H1 (cell line): ENCODE measurements around the gene TPSAB1. TPM values are rescaled to one million over a fixed set of nuclear protein-coding genes. Genes with fewer than 3 reads are reported as not detected.

Experiments used
- CTCF ChIA-PET: fragments of 300-600 bp; sonication (Branson Sonifier 250); formaldehyde crosslinking; loops from one replicate; lab custom pipeline; 2021; ENCODE audit not compliant: partially characterized antibody; lab: Charles Lee
- POLR2A ChIA-PET: fragments of 300-600 bp; sonication (Branson Sonifier 250); formaldehyde crosslinking; loops from one replicate; lab custom pipeline; 2021; ENCODE audit warnings: inconsistent platforms; ENCODE audit not compliant: partially characterized antibody; lab: Charles Lee
- DNase-seq, 2 experiments: peaks; one replicate each; pipeline versions ENCODE4 v3.0.0 to v3.0.0-alpha.2; 2010 to 2022; ENCODE audit warnings: low spot score in 2 of 2, low read depth in 1 of 2, mixed read lengths in 1 of 2
- FAIRE-seq: peaks from 2 replicates; lab custom pipeline; 2011; peaks lifted over from hg19 to GRCh38; lab: Jason Lieb, UNC
- H2AFZ ChIP-seq: 2 replicates; pipeline ENCODE4 v1.8.1; 2012; ENCODE audit warnings: low read length, inconsistent platforms
- H2AK5ac ChIP-seq: 2 replicates; pipeline ENCODE4 v1.6.1; 2013; ENCODE audit warnings: low read depth, low read length
- H2BK120ac ChIP-seq: replicated peaks from 2 replicates; pipeline ENCODE3; 2013; ENCODE audit warnings: low read depth, low read length, inconsistent platforms
- H2BK12ac ChIP-seq: 2 replicates; pipeline ENCODE4 v1.6.1; 2013; ENCODE audit warnings: low read depth, low read length
- H2BK15ac ChIP-seq: 2 replicates; pipeline ENCODE4 v1.6.1; 2013; ENCODE audit warnings: low read length
- H2BK20ac ChIP-seq: 2 replicates; pipeline ENCODE4 v1.6.1; 2013; ENCODE audit warnings: low read length
- H2BK5ac ChIP-seq: 2 replicates; pipeline ENCODE4 v1.6.1; 2013; ENCODE audit warnings: low read depth, low read length
- H3K14ac ChIP-seq: 2 replicates; pipeline ENCODE4 v1.6.1; 2013; ENCODE audit warnings: inconsistent platforms; ENCODE audit not compliant: insufficient read length
- H3K18ac ChIP-seq: 2 replicates; pipeline ENCODE4 v1.6.1; 2013; ENCODE audit warnings: low read length; ENCODE audit errors: extremely low read depth
- H3K23ac ChIP-seq: 2 replicates; pipeline ENCODE4 v1.6.1; 2013; ENCODE audit warnings: inconsistent platforms; ENCODE audit not compliant: insufficient read length
- H3K23me2 ChIP-seq: 2 replicates; pipeline ENCODE4 v1.6.1; 2013; ENCODE audit warnings: low read depth, low read length
- H3K27ac ChIP-seq: 2 replicates; pipeline ENCODE4 v1.6.1; 2011; ENCODE audit warnings: low read depth, low read length, inconsistent platforms
- H3K27me3 ChIP-seq, 4 experiments: replicated peaks in 1 of 4; 1 replicate in 1 of 4; 2 replicates in 3 of 4; pipeline versions ENCODE4 v1.6.1 to v1.8.1; 2011 to 2013; ENCODE audit warnings: low read length in 3 of 4, mild to moderate bottlenecking in 3 of 4, inconsistent platforms in 2 of 4, mixed read lengths in 2 of 4, moderate library complexity in 1 of 4; ENCODE audit not compliant: control insufficient read depth in 3 of 4, insufficient read depth in 3 of 4; ENCODE audit errors: extremely low read depth in 1 of 4
- H3K36me3 ChIP-seq, 4 experiments: 2 replicates each; pipeline versions ENCODE4 v1.6.1 to v1.8.1; 2011 to 2013; ENCODE audit warnings: mild to moderate bottlenecking in 4 of 4, low read length in 3 of 4, moderate library complexity in 2 of 4, control low read depth in 1 of 4, inconsistent platforms in 1 of 4; ENCODE audit not compliant: insufficient read depth in 4 of 4, control insufficient read depth in 2 of 4
- H3K4ac ChIP-seq: replicated peaks from 2 replicates; pipeline ENCODE3; 2013; ENCODE audit warnings: low read length, low read depth, mixed read lengths, inconsistent platforms; ENCODE audit not compliant: insufficient read length
- H3K4me1 ChIP-seq, 4 experiments: replicated peaks in 1 of 4; 1 replicate in 1 of 4; 2 replicates in 3 of 4; pipeline versions ENCODE4 v1.6.1 to v1.8.1; 2011 to 2013; ENCODE audit warnings: low read length in 3 of 4, inconsistent platforms in 2 of 4, mixed read lengths in 1 of 4; ENCODE audit not compliant: insufficient read depth in 4 of 4, control insufficient read depth in 3 of 4
- H3K4me2 ChIP-seq, 2 experiments: 2 replicates each; pipeline versions ENCODE4 v1.6.1 to v1.8.1; 2011 to 2013; ENCODE audit warnings: low read depth in 2 of 2, low read length in 2 of 2, control low read depth in 1 of 2, inconsistent platforms in 1 of 2, mild to moderate bottlenecking in 1 of 2; ENCODE audit not compliant: insufficient read depth in 1 of 2
- H3K4me3 ChIP-seq, 4 experiments: fragments of 200-600, 300-600 bp in 1 of 4; sonication (generic), shearing (Covaris generic), sonication (Bioruptor Twin) in 1 of 4; 2 replicates each; pipeline versions ENCODE4 v1.5.1 to v1.8.1; 2011 to 2016; ENCODE audit warnings: low read length in 4 of 4, low read depth in 3 of 4, control low read depth in 2 of 4, inconsistent platforms in 2 of 4, mild to moderate bottlenecking in 2 of 4, mixed read lengths in 1 of 4, moderate library complexity in 1 of 4; ENCODE audit not compliant: insufficient read depth in 2 of 4; ENCODE audit errors: extremely low read depth in 1 of 4
- H3K56ac ChIP-seq: replicated peaks from 2 replicates; pipeline ENCODE3; 2013; ENCODE audit warnings: low read depth, mild to moderate bottlenecking, mixed read lengths, low read length, inconsistent platforms; ENCODE audit not compliant: insufficient read length
- H3K79me1 ChIP-seq: 2 replicates; pipeline ENCODE4 v1.6.1; 2013; ENCODE audit warnings: low read depth, low read length, control low read depth
- H3K79me2 ChIP-seq, 2 experiments: 2 replicates each; pipeline versions ENCODE4 v1.6.1 to v1.8.1; 2012 to 2013; ENCODE audit warnings: low read length in 2 of 2, mild to moderate bottlenecking in 2 of 2, inconsistent platforms in 1 of 2; ENCODE audit not compliant: insufficient read depth in 2 of 2, control insufficient read depth in 1 of 2
- H3K9ac ChIP-seq, 4 experiments: replicated peaks in 1 of 4; 1 replicate in 1 of 4; 2 replicates in 3 of 4; pipeline versions ENCODE4 v1.6.1 to v1.8.1; 2011 to 2013; ENCODE audit warnings: low read depth in 3 of 4, low read length in 3 of 4, control low read depth in 2 of 4, mild to moderate bottlenecking in 2 of 4, moderate library complexity in 2 of 4, inconsistent platforms in 1 of 4; ENCODE audit errors: extremely low read depth in 1 of 4
- H3K9me3 ChIP-seq, 2 experiments: 2 replicates each; pipeline versions ENCODE4 v1.6.1 to v1.8.1; 2012 to 2013; ENCODE audit warnings: mild to moderate bottlenecking in 2 of 2, moderate library complexity in 2 of 2, control low read depth in 1 of 2, inconsistent platforms in 1 of 2, low read depth in 1 of 2, low read length in 1 of 2, mixed read lengths in 1 of 2; ENCODE audit not compliant: insufficient read depth in 2 of 2
- H4K20me1 ChIP-seq, 2 experiments: replicated peaks in 1 of 2; 2 replicates each; pipeline versions ENCODE3 to v1.8.1; 2011 to 2013; ENCODE audit warnings: inconsistent platforms in 2 of 2, low read length in 2 of 2, mild to moderate bottlenecking in 1 of 2; ENCODE audit not compliant: insufficient read depth in 2 of 2, control insufficient read depth in 1 of 2
- H4K5ac ChIP-seq: 2 replicates; pipeline ENCODE4 v1.6.1; 2013; ENCODE audit warnings: low read length, low read depth, mixed read lengths, inconsistent platforms; ENCODE audit not compliant: insufficient read length
- H4K8ac ChIP-seq: 2 replicates; pipeline ENCODE4 v1.8.0; 2013; ENCODE audit warnings: mild to moderate bottlenecking, moderate library complexity, low read length, inconsistent platforms; ENCODE audit not compliant: insufficient read depth; ENCODE audit errors: extremely low read depth
- H4K91ac ChIP-seq: replicated peaks from 2 replicates; pipeline ENCODE3; 2013; ENCODE audit warnings: low read length, mixed read lengths, inconsistent platforms; ENCODE audit not compliant: insufficient read length
- CEBPB ChIP-seq: IDR thresholded peaks from 2 replicates; pipeline ENCODE4 v1.6.1; 2012; ENCODE audit warnings: low read depth, low read length
- KDM4A ChIP-seq: IDR thresholded peaks from one replicate; pipeline ENCODE4 v1.7.1; 2012; ENCODE audit warnings: low read depth, mild to moderate bottlenecking, moderate library complexity, low read length, inconsistent platforms; ENCODE audit not compliant: severe bottlenecking
- NANOG ChIP-seq: IDR thresholded peaks from 2 replicates; pipeline ENCODE4 v1.6.1; 2011; ENCODE audit warnings: low read length, low read depth, mild to moderate bottlenecking, inconsistent platforms; ENCODE audit not compliant: insufficient read depth, poor library complexity, severe bottlenecking
- WGBS, 2 experiments: shearing (Covaris generic) in 1 of 2; methylation state at CpG; one replicate each; pipeline versions ENCODE4 v1.1.6 to v1.1.7; 2013 to 2015; ENCODE audit warnings: low lambda C conversion rate in 2 of 2, mixed read lengths in 2 of 2, inconsistent platforms in 1 of 2, low coverage in 1 of 2, missing lambda C conversion rate in 1 of 2; ENCODE audit not compliant: insufficient replicate concordance in 2 of 2, insufficient coverage in 1 of 2, insufficient read length in 1 of 2; ENCODE audit errors: extremely low coverage in 1 of 2, missing lambda C conversion rate in 1 of 2; 5-methylcytosine and 5-hydroxymethylcytosine counted together
- polyA plus RNA-seq, 7 experiments: library from polyadenylated mRNA; depleted of rRNA in 3 of 7; stranded (reverse) in 5 of 7; unstranded in 2 of 7; fragments of >200 nt in 5 of 7; fragments of 200-250 nt in 2 of 7; gene quantifications; 1 replicate in 5 of 7; 2 replicates in 1 of 7; 4 replicates in 1 of 7; pipeline versions ENCODE4 v1.2.1 to v1.2.3, GENCODE V29; 2011 to 2013; ENCODE audit warnings: missing spikeins in 2 of 7, mixed read lengths in 2 of 7
- total RNA-seq: library from RNA; stranded (reverse); fragmentation: NEBNext Ultra II Directional; extraction: Animal tissue kit (Norgen Biotek cat#: 25700); gene quantifications from 2 replicates; pipeline ENCODE4 v1.2.1, GENCODE V29; 2021

Gene TPSAB1
- total and polyA plus RNA-seq, 2 of the 8 experiments (the other 6 are each of a cell fraction or from before 2014, with no cell fraction given) = 0.09 TPM; not detected in 1

DNA sequence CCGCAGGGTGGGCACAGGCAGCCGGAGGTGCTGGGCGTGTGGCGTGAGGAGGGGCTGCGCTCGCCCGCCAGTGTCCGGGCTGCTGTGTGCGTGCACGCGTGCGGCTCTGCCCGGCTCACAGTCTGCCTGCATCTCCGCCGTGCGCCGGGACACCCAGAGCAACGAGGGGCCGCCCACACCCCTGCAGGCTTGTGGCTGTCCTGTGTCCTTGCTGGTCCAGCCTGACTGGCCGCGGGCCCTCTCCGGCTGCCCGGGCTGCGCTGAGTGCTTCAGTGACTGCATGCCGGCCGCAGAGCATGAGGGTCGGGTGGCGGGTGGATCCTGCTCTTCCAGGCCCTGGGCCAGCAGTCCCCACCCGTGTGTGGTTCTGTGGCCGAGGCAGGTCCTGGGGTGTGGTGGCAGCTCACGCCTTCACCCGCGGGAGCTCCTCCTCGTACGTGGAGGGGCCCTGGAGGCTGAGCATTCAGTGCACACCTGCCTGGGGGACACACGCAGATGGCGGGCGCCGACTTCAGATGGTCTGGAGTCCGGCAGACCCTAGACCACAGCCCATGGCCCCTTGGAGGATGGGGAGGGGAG lies 27.8 kb upstream of the TPSAB1 start:
- no peak overlapping the region for H3K18ac ChIP-seq

More for the DNA sequence above, 27.8 kb upstream of the TPSAB1 start:
- H3K23me2 ChIP-seq = no peaks in the 10 kb centered on the region
- 95% methylated on average over 24 of the region's 40 CpGs; no CpG with 5 or more reads in 1 of the 2 experiments for WGBS, 2 experiments
- H2BK12ac ChIP-seq = no peak overlapping the region
- no peak overlapping the region for H3K56ac ChIP-seq
- no peaks in the 10 kb centered on the region for H3K27me3 ChIP-seq
- POLR2A ChIA-PET = no interaction called here
- H3K27ac ChIP-seq = no peak overlapping the region
- no peak overlapping the region for H3K4ac ChIP-seq
- H3K4me3 ChIP-seq = no peak overlapping the region
- no peaks in the 10 kb centered on the region for H3K79me1 ChIP-seq
- H3K36me3 ChIP-seq = peaks cover 4 to 65% (median 8%) of the 10 kb centered on the region in 4 experiments; a peak in 5 of 8 replicates
- no peak overlapping the region for H2AK5ac ChIP-seq
- H3K4me2 ChIP-seq = no peak overlapping the region
- TF ChIP-seq KDM4A (no peak), NANOG (no peak), CEBPB (no peak)
- TF ChIP-seq, all 59 proteins: peak for 0
- CTCF ChIA-PET = no interaction called here
- H3K79me2 ChIP-seq = no peaks in the 10 kb centered on the region
- FAIRE-seq (no peak), DNase-seq (no peak)
- no peak overlapping the region for H2BK5ac ChIP-seq
- H4K20me1 ChIP-seq = peaks cover 0 to 10% of the 10 kb centered on the region in 2 experiments
- H4K8ac ChIP-seq = peak overlapping the region; percentile 25; the same call in 1 of the 2 replicates
- no peak overlapping the region for H3K14ac ChIP-seq
- no peak overlapping the region for H4K91ac ChIP-seq
- no peak overlapping the region for H4K5ac ChIP-seq
- H2BK120ac ChIP-seq = no peak overlapping the region
- H3K4me1 ChIP-seq = no peaks in the 10 kb centered on the region
- H2AFZ ChIP-seq = no peak overlapping the region
- H2BK15ac ChIP-seq = no peak overlapping the region
- H2BK20ac ChIP-seq = no peak overlapping the region
- H3K9me3 ChIP-seq = no peaks in the 10 kb centered on the region
- H3K9ac ChIP-seq = no peak overlapping the region
- H3K23ac ChIP-seq = no peak overlapping the region
